ENCODE measurements around the gene MEGF11. TPM values are rescaled to one million over a fixed set of nuclear protein-coding genes. Genes with fewer than 3 reads are reported as not detected.
A peak's percentile ranks its signal among the peaks of the same experiment; 100 is the strongest.

Gene MEGF11
- total RNA-seq, 1 donor, result 0.27 TPM

GRCh38 chr15:66222273-66223198 lies 31.0 kb downstream of the MEGF11 start:
- DNase-seq (ENCODE audit: low read depth in 2 of 3, low spot score in 2 of 3), result no peak

DNA sequence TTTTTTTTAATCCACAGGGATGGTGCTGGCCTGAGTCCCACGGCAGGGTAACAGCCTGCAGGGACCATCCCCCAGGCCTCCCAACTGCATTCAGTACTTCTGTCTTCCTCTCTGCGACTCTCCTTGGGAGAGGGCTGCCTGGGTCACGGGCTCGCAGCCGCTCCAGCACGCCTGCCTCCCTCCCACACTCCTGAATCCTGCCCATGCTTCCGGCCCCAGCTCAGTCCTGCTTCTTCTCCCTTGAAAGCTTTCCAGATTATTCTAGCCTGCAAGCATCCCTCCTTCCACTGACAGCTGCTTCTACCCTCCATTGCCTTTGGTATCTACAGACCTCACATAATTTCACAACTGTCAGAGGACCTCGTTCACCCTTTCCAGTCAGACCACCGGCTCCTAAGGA lies 32.4 kb downstream of the MEGF11 start:
- DNase-seq (ENCODE audit: low read depth in 2 of 3, low spot score in 2 of 3), result no peak

DNA sequence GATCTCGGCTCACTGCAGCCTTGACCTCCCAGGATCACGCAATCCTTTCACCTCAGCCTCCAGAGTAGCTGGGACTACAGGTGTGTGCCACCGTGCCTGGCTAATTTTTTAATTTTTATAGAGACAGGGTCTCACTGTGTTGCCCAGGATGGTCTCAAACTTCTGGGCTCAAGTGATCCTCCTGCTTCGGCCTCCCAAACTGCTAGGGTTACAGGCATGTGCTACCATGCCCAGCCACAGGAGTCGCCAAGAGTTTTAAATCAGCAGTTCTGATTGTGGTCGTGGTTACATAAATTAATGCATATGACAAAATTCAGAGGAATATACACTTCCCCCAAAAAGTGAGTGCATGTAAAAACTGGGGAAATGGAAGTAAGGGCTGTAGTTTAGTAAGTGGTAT lies 32.9 kb downstream of the MEGF11 start:
- peak in 2 of 3 donors; percentile 22 to 45 for DNase-seq (ENCODE audit: low read depth in 2 of 3, low spot score in 2 of 3)

- no peak for DNase-seq (ENCODE audit: low read depth in 2 of 3, low spot score in 2 of 3)
Observed at GRCh38 chr15:66219339-66219738, 34.2 kb downstream of the MEGF11 start.

DNA sequence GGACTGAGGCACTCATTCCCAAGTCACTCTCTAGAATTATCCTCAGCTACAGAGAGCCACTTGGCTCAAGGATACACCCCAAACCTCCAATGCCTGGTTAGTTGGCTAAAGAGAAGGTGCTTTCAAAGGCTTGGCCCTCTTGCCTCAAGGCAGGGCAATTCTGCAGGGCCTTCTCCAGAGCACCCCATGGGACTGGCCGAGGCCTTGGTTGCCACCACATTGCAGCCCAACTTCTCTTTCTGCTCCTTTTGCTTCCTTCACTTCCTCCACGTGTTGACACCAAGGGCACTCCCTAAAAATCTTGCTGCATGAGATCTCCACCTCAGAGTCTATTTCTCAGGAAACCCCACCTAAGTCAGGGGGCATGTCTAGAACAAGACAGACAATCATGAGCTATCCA lies 36.7 kb downstream of the MEGF11 start:
- DNase-seq (ENCODE audit: low read depth in 2 of 3, low spot score in 2 of 3), result no peak

DNA sequence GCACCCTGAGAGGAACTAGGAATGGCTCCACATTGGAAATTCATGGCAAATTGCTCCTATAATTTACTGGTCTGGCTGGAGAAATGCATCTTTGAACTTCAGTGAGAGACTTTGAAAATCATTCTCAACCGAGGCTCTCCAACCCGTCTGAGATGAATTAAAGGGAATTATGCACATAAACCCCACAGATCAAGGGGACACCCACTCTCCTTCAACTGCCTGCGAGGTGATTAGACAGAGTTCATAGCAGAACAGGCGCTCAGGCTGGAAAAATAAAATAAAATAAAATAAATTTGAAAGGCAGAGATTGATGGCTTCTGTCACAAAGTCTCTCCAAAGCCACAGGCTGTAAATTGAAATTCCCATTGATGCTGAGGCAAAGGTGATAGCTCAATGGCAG lies 37.7 kb downstream of the MEGF11 start:
- no peak for DNase-seq (ENCODE audit: low read depth in 2 of 3, low spot score in 2 of 3)

DNA sequence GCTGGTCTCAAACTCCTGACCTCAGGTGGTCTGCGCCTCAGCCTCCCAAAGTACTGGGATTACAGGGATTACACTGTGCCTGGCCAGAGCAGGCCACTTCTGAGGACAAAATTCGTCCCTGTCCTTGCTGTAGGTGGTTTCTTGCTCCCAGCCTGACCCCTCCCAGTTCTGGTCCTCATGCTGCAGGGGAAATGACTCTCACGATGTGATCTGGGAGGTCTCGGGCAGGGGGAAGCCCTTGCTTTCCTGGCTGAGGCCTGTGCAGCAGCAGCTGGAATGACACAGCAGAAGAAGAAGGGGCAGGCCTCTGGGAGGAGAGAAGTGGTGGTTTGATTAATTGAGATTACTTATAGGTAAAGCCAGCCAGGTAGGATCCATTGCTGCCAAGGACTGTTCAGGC lies 39.3 kb downstream of the MEGF11 start:
- peak in 2 of 3 donors; percentile 81 to 88 for DNase-seq (ENCODE audit: low read depth in 2 of 3, low spot score in 2 of 3)

DNA sequence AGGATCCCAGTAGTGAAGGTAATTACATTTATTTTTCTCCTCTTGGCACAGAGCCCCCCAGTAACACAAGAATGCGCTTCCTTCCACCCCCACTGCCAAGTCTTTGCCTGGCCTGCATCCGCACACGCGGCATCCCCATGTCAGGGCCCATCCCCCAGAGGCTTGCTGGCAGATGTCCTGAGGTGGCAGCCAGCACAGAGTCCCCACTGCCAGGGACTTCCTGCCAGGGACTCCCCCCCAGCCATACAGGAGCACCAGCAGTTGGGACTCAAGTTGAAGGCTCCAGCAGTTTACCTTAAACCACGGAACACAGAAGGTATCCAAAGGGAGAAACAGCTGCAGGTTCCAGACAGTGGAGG lies 41.0 kb downstream of the MEGF11 start:
- DNase-seq (ENCODE audit: low read depth in 2 of 3, low spot score in 2 of 3), result no peak

GRCh38 chr15:66211670-66212562 lies 41.6 kb downstream of the MEGF11 start:
- peak in 1 of 3 donors; percentile 45 for DNase-seq (ENCODE audit: low read depth in 2 of 3, low spot score in 2 of 3)

DNA sequence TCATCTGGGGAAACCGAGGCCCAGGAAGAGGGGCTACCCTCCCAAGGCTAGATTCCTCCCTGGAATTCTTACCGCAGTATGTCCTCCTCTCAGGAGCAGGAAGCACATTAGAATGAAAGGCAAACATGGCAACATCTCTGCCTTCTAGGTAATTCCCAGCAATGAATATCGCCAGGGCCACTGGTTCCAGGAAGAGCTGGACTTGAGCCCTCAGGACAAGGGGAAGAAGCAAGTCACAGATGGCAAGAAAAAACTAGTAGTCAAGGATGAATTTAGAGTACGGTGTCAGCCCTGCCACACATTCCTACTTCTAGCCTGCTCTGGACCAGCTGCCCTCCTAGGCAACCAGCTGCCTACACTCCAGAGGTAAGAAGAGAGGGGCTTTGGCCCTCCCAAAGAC lies 42.9 kb downstream of the MEGF11 start:
- no peak for DNase-seq (ENCODE audit: low read depth in 2 of 3, low spot score in 2 of 3)

- no peak for DNase-seq (ENCODE audit: low read depth in 2 of 3, low spot score in 2 of 3)
Observed at GRCh38 chr15:66198757-66199156, 54.8 kb downstream of the MEGF11 start.

DNA sequence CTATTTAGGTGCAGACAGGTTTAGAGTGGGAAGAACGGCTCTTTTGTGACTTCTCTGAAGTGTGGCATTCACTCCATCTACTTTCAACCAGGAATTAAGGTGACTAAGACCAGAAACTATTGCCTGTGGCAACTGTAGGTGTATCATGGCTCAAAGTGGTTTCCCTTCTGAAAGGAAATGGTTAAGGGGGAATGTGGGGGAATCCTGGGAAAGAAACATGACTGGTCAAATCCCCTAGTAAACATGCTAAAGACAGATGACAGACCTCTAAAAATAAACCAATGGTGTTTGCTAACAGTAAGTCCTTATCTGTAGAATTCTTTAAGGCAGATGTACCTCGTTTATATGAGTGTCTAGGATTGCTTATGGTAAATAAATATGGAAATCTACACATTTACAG lies 56.9 kb downstream of the MEGF11 start:
- no peak for DNase-seq (ENCODE audit: low read depth in 2 of 3, low spot score in 2 of 3)

DNA sequence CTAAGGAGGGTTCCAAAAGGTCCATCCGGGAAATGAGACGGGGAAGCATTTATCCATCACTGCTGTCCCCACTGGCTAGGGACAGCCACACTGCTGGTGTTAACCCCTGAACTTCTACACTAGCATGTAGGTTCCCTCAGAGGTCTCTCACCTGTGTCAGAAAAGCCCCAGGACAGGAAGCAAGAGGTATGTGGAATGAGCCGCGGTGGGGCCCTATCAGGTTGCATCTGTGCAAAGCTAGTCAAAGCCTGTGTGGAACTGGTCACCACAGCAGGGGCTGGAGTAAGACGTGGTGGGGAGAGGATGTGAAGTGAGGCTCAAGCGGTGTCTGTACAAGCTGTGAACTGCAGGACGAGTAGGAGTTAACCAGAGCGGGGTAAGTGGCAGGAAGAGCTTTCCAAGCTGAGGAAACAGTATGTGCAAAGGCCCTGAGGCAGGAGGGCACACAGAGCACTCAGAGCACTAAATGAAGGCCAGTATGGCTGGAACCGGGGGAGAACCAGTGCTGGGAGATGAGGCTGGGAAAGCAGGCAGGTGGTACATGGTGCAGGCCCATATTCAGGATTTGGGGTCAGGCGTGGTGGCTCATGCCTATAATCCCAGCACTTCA lies 57.8 kb downstream of the MEGF11 start:
- DNase-seq (ENCODE audit: low read depth in 2 of 3, low spot score in 2 of 3), result no peak

DNA sequence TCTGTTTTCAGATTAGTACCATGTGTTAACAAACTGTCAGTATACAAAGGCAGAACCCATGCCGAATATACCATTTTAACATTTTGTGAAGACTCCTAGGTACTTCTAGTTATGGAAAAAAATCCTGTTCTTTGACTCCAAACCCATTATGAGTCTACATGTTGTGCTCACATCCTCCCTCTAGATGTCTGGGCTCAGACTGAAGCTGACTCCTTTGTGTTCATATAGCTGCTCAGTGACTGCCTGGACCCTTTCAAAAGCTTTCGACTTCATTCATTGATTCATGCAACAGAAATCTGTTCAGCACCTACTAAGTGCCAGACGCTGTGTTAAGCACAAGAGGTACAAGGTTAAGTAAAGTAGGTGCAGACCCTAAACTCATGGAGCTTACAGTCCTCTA lies 60.5 kb downstream of the MEGF11 start:
- no peak for DNase-seq (ENCODE audit: low read depth in 2 of 3, low spot score in 2 of 3)

- no peak for DNase-seq (ENCODE audit: low read depth in 2 of 3, low spot score in 2 of 3)
Observed at GRCh38 chr15:66190746-66191145, 62.8 kb downstream of the MEGF11 start.

DNA sequence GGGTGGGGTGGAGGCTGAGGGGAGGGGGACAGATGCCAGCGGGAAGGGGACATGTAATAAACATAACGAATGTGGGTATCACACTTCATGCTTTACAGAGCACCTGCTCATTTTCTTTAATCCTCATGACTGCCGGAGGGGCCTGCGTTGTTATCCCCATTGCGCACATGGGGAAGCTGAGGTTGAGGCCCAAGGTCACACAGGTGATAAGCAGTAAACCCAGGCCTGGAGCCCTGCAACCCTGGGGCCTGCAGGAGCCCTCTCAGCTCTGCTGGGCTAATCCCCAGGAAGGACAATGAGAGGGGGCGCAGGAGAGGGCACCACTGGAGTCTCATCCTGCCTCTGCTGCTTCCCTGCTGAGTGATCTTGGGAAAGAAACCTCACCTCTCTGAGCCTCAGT lies 64.3 kb downstream of the MEGF11 start:
- DNase-seq (ENCODE audit: low read depth in 2 of 3, low spot score in 2 of 3), result no peak

GRCh38 chr15:66188464-66188863 lies 65.1 kb downstream of the MEGF11 start:
- DNase-seq (ENCODE audit: low read depth in 2 of 3, low spot score in 2 of 3), result no peak

DNA sequence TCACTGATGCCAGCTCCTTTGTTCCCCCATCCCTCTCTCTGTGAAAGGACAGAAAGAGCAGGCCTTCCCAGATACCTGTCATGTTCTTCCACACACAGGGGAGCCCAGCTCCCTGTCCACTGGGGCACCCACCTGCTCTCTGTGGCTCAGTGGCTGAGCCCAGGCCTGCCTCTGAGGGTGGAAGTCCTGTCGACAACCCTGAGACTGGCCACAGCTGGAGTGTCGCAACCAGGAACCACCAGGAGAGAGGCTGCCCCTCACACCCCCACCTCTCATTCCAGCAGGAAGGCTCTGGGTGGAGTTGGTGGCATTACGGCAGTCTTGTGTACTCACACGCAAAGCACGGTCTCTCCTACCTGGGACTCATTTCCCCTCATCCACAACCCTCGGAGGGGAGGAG lies 66.3 kb downstream of the MEGF11 start:
- no peak for DNase-seq (ENCODE audit: low read depth in 2 of 3, low spot score in 2 of 3)

DNA sequence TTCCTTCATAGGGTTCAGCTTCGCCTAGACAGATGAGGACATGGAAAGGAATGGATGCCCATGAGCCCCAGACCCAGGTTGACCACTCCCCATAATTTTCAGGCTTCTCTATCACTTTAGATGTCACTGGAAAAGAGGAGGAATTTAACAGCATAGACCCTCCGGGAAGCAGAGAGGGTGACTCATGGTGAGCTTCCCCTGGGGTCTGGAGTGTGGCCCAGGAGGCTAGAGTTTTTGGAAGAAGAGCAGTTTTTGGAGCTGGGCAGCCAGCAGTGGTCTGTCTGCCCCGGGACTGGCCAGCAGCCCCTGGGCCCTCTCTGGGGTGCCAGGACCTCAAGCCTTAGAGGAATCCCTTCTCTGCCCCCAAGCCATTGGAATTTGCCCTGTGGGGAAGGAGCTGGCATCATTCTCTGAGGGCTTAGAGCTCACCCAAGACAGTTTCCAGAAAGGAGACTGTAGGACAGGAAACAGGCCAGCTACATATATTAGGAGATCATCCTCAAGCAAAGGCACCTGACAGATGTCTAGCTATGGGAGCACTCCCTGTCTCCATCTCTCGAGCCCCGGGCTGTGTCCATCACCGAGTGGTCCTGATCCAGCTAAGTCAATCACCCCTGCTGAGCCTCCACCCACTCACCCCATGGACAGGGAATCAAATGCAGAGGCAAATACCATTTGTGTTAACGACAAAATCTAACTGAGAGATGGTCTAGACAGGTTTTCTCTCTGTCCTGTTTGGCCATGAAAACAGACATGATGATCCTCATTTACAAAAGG lies 67.3 kb downstream of the MEGF11 start:
- DNase-seq (ENCODE audit: low read depth in 2 of 3, low spot score in 2 of 3), result no peak

DNA sequence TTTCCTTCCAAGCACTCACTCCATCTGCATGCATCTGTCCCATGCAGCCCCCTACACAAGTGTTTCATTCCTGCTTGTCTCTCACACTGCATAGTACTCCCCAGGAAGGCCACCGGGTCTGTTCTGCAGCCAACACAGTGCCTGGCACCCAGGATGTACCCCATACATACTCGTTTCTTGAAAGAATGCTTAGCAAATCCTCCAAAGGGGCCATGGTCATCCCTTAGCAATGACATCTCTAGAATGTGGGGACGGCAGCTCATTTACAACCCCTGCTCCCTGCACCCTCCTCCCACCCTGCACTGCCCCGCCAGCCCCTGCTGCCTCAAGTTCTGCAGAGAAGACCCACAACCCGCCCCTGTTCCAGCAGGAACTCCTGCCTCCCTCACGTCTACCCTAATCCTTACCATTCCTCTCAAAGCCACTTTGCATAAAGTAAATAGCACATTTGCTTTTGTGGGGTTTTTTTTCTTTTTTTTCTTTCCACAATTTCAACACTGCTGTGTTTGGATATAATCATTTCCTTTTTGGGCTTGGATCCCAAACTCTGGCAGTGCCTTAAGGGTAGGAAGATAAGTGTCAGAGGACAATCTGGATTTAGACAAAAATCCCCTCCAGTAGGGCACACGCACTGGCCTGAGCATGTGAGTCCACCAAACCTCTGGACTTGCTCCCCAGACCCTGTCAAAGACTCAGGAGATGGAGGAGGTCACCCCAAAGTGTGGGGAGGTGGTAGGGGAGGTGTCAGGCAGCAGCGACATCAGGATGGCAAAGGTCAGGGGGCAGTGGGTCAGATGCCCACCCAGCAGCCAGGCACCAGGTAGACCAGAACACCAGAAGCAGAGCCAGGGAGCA lies 68.4 kb downstream of the MEGF11 start:
- DNase-seq (ENCODE audit: low read depth in 2 of 3, low spot score in 2 of 3), result no peak
